Epidermal melanocyte (primary cell): Measurements from ENCODE around the gene HIVEP2.

Experiments
- DNase-seq: peaks from one replicate; pipeline ENCODE4 v3.0.0; 2011; ENCODE audit warnings: low spot score; ENCODE audit not compliant: insufficient read length

Gene HIVEP2

GRCh38 chr6:142867355-142867801, 77.6 kb downstream of the HIVEP2 start:
- DNase-seq = no peak

- no peak for DNase-seq
These were observed 81.0 kb downstream of the HIVEP2 start for GRCh38 chr6:142863981-142864380.

DNA sequence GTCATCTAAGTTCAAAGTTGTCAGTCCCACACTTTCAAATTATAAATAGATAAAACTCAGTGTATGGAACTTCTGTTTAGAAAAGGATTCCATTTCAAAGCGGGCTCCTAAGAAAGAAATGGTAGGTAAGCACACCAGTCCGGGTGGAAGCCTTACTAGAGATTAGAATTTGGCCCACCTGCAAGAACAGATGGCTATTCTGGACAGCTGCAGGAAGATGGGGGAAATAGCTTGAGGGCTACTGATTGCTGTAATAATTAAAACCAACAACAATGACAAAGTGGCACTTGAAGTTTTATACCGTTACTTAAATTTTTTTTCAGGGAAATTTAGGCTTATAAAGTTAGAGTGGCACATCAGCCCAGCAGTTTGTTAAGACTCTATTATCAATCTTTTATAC, 83.3 kb downstream of the HIVEP2 start:
- no peak for DNase-seq

DNA sequence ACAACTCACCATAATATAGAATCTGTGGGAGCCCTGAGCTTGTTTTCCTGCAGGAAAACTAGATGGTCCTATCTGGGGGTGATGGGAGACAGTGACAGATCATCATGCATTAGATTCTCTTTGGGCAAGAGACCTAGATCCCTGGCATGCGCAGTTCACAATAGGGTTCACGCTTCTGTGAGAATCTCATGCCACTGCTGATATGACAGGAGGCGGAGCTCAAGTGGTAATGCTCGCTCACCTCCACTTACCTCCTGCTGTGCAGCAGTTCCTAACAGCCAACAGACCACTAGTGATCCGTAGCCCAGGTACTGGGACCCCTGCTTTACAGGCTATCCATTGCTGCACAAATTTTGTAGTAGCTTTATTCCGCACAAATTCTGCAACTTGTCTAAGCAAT, 84.5 kb downstream of the HIVEP2 start:
- no peak for DNase-seq

GRCh38 chr6:142857796-142858555, 87.0 kb downstream of the HIVEP2 start:
- no peak for DNase-seq

GRCh38 chr6:142857233-142857761, 87.7 kb downstream of the HIVEP2 start:
- DNase-seq = no peak

- DNase-seq = no peak
These were observed 88.2 kb downstream of the HIVEP2 start for GRCh38 chr6:142856624-142857232.

DNA sequence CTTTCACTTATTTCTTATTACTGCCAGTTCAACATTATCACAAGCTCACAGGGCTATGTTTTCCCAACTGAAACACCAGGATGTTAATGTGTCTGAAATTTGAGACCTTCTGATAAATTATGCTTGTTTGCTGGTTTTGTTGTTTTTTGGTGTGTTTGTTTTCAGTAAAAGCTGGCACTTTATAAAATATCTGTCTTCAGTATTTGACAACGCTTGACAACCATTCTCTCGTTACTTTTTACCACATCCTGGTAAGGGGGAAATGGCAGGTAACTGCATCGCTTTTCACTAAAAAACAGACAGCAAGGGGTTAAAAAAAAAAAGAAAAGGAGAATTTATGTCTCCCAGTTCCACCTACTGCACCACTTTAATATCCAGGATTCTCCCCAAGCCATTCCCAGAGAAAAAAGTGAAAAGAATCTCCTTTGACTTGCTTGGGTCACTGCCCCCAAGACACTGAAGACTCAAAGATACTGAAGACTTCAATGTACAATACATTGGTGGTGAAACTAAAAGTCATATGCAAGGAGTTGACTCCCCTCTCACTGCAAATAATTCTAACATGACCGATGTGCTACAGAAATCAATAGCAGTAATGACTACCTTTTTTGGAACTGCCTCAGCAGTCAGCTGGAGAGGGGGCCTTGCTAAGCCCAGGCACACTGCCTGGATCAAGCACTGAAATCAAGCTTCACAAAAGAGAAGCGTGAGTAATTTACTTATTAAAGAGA, 88.9 kb downstream of the HIVEP2 start:
- no peak for DNase-seq

DNA sequence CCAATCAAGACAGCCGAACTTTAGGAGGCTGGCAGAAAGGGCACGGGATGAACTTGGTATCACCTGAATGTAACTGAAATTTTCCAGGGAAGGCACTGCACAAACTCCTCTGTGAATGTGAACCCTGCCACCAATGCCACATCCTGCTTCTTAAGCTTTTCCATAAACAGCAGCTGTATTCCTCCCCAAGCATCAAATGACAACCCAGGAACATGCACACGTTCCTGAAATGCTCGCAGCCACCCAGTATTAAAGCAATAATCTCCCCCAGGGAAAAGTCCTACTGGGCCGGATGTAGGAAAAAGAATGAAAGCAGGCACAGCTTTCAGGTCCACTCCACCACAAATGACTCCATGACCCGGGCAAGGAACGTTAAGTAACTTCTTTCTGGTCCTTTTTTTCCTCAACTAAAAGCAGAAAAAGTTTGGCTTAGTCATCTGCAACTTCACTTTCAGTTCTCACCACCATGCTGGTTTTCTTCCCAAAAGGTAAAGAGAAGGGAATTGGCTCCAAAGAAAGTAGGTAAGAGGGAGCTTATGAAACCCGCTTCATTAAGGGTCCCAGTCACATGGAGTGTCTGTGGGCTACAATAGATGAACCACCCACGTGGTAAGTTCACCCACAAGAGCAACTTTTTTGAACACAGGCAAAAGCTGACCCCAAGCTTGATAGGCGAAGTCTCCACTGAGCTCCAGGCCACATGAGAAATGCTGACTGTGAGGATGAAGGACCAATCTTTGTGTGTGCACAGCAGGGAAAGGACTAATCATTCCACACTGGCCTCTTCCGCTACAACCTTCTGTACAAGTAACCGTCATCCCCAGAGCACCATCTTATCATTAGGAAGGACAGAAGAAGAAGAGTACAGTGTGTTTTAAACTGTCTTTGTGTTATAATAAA, 90.1 kb downstream of the HIVEP2 start:
- DNase-seq = no peak

GRCh38 chr6:142853244-142854180, 91.5 kb downstream of the HIVEP2 start:
- DNase-seq = no peak

DNA sequence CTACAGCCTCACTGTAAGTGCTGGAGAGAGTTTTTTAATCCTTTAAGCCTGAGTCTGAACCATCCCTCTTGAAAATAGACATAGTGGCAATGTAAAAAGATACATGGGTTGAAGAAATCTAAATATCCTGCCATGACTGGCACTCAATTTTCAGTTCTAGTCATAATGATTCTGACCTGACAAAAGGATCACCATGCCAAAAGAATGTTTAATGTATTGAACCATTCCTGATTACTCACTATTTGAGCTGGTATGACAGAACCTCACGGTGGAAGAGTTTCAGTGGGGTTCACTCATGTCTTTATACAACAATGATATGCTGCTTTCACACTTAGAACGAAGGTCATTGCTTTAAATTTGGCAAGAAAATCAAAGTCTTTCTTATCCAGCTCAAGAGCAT, 93.4 kb downstream of the HIVEP2 start:
- DNase-seq = no peak

- DNase-seq = no peak
These were observed 94.1 kb downstream of the HIVEP2 start for GRCh38 chr6:142850679-142851423.

GRCh38 chr6:142848976-142849375, 96.0 kb downstream of the HIVEP2 start:
- no peak for DNase-seq

DNA sequence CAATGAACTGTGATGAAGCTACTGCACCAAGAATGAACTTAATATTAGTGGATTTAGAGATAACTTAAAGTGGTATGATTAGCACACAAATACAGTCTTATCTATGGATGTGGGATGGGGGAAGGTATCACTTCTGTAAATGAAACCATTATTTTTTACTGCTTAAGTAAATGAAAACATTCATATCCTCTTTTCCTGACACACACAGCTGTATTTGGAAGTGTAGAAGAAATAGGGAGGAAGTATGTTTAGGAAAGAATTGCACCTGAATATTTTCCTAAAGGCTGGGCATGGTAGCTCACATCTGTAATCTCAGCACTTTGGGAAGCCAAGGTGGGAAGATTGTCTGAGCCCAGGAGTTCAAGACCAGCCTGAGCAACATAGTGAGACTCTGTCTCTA, 96.8 kb downstream of the HIVEP2 start:
- no peak for DNase-seq

DNA sequence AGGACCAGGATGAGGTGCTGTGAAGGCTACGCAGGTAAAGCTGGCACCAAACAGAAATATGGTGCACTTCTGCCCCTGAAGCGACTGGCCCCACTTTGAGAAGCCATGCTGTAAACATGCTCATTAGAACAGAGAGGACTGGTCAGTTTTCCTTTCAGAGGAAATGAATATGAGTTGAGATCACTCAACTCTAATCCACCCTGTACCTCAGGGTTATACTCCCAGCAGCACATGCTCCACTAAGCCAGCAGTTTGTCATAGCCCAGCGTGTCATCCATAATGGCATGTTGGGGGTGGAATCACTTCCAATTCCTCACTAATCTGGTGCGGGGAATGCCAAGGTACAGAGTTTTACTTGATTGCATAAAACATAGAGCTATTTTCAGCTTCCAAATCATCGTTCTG, 98.1 kb downstream of the HIVEP2 start:
- DNase-seq = no peak

DNA sequence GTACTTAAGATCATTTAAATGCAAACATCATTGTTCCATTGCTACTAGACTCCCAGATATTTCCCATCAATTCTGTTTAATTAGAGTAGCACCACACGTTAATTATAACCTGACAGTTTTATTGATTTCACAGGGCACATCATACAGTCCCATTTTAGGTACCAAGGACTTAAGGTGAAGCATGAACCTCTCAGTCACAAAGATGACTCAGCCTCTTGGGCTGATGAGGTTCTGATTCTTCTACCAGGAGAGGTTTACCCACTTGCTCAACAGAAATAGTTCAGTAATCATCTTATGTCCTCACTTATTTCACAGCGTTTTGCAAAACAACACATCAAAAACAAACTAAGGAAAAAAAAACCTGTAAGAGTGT, 98.5 kb downstream of the HIVEP2 start:
- DNase-seq = no peak

DNA sequence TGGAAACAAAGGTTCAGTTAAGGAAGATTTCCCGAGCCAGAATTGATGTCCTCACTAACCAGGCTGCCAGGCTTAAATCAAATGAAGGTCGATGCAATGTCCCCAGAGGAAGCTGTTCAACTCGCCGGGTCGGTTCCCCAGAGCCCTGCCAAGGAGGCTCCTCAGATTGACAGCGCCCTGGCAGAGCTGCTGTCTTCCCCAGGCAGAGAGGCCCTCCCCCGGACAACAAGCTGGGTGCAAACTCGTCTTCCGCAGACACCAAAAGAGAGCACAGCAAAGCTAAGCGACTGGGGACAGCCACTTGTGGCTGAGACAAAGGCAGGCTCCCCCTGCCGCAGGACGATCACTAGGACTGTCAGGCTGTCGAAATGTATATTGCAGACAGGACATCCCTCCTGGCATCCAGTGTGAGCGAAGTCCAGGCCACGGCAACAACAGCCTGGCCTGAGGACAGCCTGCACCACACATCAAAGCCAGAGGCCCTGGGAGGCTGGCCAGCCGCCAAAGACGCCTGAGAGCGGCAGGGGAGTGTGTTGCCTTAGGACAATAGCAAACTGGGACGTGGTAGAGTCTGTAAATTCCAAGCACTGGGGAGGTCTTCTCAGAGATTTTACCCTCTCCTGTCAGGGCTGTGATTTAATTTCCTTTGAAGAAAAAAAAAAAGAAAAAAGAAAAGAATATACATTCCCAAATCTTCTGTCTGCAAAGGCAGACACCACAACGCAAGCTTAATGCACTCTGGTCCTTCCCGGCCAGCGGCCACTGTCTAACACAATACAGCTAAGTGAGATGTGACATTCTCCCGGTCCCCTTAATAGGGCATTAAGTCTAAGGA, 99.1 kb downstream of the HIVEP2 start:
- DNase-seq = no peak

DNA sequence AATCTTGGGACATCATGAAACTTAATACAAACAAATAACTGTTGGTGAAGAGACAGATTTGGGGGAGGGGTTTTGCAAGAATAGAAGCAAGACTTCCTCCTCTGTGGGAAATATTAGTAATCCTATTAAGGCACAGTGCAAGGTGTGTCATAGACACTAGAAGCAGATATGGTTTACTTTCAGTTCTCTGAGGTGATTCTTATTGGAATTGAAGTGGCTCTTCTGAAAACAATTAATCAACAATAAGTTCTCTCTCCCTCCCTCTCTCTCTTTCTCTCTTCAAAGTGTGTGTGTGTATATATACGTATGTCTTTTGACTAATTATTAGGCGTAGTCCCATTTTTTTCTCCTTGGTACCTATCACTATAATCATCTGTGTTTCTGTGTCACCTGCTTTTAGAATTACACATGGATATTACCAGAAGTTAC, 99.8 kb downstream of the HIVEP2 start:
- DNase-seq = no peak
